GM12878 (cell line): ENCODE measurements around the gene ZNF823. TPM values are rescaled to one million over a fixed set of nuclear protein-coding genes. Genes with fewer than 3 reads are reported as not detected.

ENCODE experiments used
- BACH1 ChIP-seq: fragments of 450-650 bp; IDR thresholded peaks from 2 replicates; pipeline ENCODE4 v1.6.1; 2017; ENCODE audit warnings: mild to moderate bottlenecking, borderline replicate concordance
- CBX3 ChIP-seq: fragments of 200-600 bp; sonication (generic); IDR thresholded peaks from 2 replicates; pipeline ENCODE4 v1.6.1; 2016; ENCODE audit warnings: low read depth, borderline replicate concordance
- CBX5 ChIP-seq: sonication (generic); IDR thresholded peaks from 2 replicates; pipeline ENCODE4 v1.6.1; 2016; ENCODE audit warnings: low read depth, moderate library complexity, mild to moderate bottlenecking, inconsistent platforms
- DPF2 ChIP-seq: fragments of 450-650 bp; IDR thresholded peaks from 2 replicates; pipeline ENCODE4 v1.6.1; 2017; ENCODE audit warnings: mild to moderate bottlenecking
- EED ChIP-seq: sonication (generic); IDR thresholded peaks from 2 replicates; pipeline ENCODE4 v1.6.1; 2016; ENCODE audit warnings: antibody characterized with exemption, low read depth
- IKZF1 ChIP-seq: fragments of 450-650 bp; conservative IDR thresholded peaks from 2 replicates; pipeline ENCODE4 v1.6.1; 2017; ENCODE audit warnings: antibody characterized with exemption, mild to moderate bottlenecking
- IKZF2 ChIP-seq, 2 experiments: fragments of 450-650 bp; IDR thresholded peaks; 2 replicates each; pipeline ENCODE4 v1.6.1; 2017; ENCODE audit warnings: mild to moderate bottlenecking in 2 of 2, moderate library complexity in 2 of 2
- JUNB ChIP-seq: IDR thresholded peaks from 2 replicates; pipeline ENCODE4 v1.6.1; 2016; ENCODE audit warnings: antibody characterized with exemption, mild to moderate bottlenecking
- POLR2AphosphoS5 ChIP-seq: IDR thresholded peaks from 2 replicates; pipeline ENCODE4 v1.6.1; 2011; ENCODE audit warnings: mild to moderate bottlenecking, low read length, inconsistent platforms
- RB1 ChIP-seq: fragments of 450-650 bp; formaldehyde crosslinking; IDR thresholded peaks from 2 replicates; pipeline ENCODE4 v1.6.1; 2017; ENCODE audit warnings: mild to moderate bottlenecking, borderline replicate concordance
- RUNX3 ChIP-seq: IDR thresholded peaks from 2 replicates; pipeline ENCODE4 v1.6.1; 2012; ENCODE audit warnings: low read length, inconsistent platforms
- SIX5 ChIP-seq: IDR thresholded peaks from 2 replicates; pipeline ENCODE4 v1.6.1; 2011; ENCODE audit warnings: mild to moderate bottlenecking, low read depth, low read length, moderate library complexity; ENCODE audit not compliant: severe bottlenecking
- SMAD5 ChIP-seq: IDR thresholded peaks from 2 replicates; pipeline ENCODE4 v1.6.1; 2016; ENCODE audit warnings: antibody characterized with exemption, low read depth
- SMARCA5 ChIP-seq: fragments of 450-650 bp; IDR thresholded peaks from 2 replicates; pipeline ENCODE4 v1.6.1; 2017; ENCODE audit warnings: mild to moderate bottlenecking
- SUZ12 ChIP-seq: fragments of 200-600 bp; sonication (generic); IDR thresholded peaks from one replicate; pipeline ENCODE4 v1.6.1; 2018; ENCODE audit warnings: antibody characterized with exemption, mild to moderate bottlenecking; ENCODE audit not compliant: unreplicated experiment
- YY1 ChIP-seq: IDR thresholded peaks from 2 replicates; pipeline ENCODE4 v1.6.1; 2011; ENCODE audit warnings: low read depth, mild to moderate bottlenecking, low read length
- ZZZ3 ChIP-seq: IDR thresholded peaks from 2 replicates; pipeline ENCODE4 v1.6.1; 2011; ENCODE audit warnings: low read depth; ENCODE audit not compliant: control insufficient read depth, insufficient read length
- polyA plus RNA-seq, 11 experiments: library from polyadenylated mRNA; depleted of rRNA in 4 of 11; unstranded in 6 of 11; stranded (reverse) in 5 of 11; fragments of >200 nt; fragmentation: Nextera tagmentation in 4 of 11; fragmentation: Illumina TruSeq in 1 of 11; extraction: Ambion mirVana in 4 of 11; extraction: Trizol in 1 of 11; gene quantifications; 1 replicate in 1 of 11; 2 replicates in 10 of 11; pipeline versions ENCODE4 v1.2.1 to v1.2.3, GENCODE V29; 2011 to 2016; ENCODE audit warnings: inconsistent platforms in 2 of 11, missing spikeins in 2 of 11, low read depth in 1 of 11
- total RNA-seq, 4 experiments: library from RNA; depleted of rRNA in 3 of 4; stranded (reverse); fragments of >200 nt in 3 of 4; fragmentation: Illumina TruSeq in 1 of 4; extraction: Trizol in 1 of 4; gene quantifications; 2 replicates each; pipeline versions ENCODE4 v1.2.1 to v1.2.3, GENCODE V29; 2013 to 2021
- TF ChIP-seq, protein P1 (sequence below): fragments of 450-650 bp; IDR thresholded peaks from 2 replicates; pipeline ENCODE4 v1.6.1; 2017; ENCODE audit warnings: low read depth, mild to moderate bottlenecking, moderate library complexity
- TF ChIP-seq, protein P2 (sequence below): fragments of 450-650 bp; IDR thresholded peaks from 2 replicates; pipeline ENCODE4 v1.6.1; 2016; ENCODE audit warnings: mild to moderate bottlenecking, moderate library complexity, borderline replicate concordance
- TF ChIP-seq, protein P3 (sequence below): fragments of 450-650 bp; conservative IDR thresholded peaks from 2 replicates; pipeline ENCODE4 v1.6.1; 2017; ENCODE audit warnings: mild to moderate bottlenecking, moderate library complexity

ZNF823 gene
- total and polyA plus RNA-seq, 10 of the 15 experiments (the other 5 are each of a cell fraction or from before 2014, with no cell fraction given), result 3.3 to 8.0 (median 4.5) TPM

DNA sequence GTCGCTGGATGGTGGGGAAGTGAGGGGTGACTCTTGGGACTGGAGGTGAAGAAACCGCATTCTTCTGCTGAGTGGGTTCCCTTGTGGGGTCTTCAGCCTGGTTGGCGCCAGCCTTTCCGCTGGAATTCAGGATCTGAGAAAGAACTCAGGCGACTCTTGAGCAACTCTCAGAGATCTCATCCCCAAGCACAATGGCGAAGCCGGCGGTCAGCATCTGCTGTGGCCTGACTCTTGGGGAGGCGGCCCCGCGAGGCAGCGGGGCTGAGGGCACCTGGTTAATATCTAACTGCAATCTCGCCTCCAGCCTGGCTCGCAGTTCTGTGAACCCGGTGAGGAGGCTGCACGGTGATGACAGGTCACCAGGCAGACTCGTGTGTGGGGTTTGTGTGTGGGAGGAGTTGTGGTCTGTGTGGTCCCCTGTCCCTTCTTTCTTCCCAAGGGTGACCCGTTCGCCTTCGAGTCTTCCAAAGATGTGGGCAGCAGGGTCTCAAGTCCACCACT is 28.9 kb upstream of the ZNF823 start (continued):
- TF ChIP-seq SIX5 (no peak), CBX3 (no peak), SUZ12 (no peak), DPF2 (0 out of 2 replicates have a peak, but pooled peaks have one; percentile 33), IKZF2 (IDR thresholded peaks at IDR 0.05) (peak; percentile 57 to 70; a peak in 2 of 4 replicates), SMARCA5 (0 out of 2 replicates have a peak, but pooled peaks have one; percentile 26), BACH1 (peak; percentile 52; the same call in 1 of the 2 replicates), POLR2AphosphoS5 (peak; percentile 37; the same call in 1 of the 2 replicates), RUNX3 (peak; percentile 74), EED (0 out of 2 replicates have a peak, but pooled peaks have one; percentile 16), RB1 (no peak), CBX5 (no peak), SMAD5 (no peak), IKZF1 (peak; percentile 75), YY1 (peak; percentile 45; the same call in 1 of the 2 replicates), JUNB (no peak), ZZZ3 (no peak)
- TF ChIP-seq, protein P1, sequence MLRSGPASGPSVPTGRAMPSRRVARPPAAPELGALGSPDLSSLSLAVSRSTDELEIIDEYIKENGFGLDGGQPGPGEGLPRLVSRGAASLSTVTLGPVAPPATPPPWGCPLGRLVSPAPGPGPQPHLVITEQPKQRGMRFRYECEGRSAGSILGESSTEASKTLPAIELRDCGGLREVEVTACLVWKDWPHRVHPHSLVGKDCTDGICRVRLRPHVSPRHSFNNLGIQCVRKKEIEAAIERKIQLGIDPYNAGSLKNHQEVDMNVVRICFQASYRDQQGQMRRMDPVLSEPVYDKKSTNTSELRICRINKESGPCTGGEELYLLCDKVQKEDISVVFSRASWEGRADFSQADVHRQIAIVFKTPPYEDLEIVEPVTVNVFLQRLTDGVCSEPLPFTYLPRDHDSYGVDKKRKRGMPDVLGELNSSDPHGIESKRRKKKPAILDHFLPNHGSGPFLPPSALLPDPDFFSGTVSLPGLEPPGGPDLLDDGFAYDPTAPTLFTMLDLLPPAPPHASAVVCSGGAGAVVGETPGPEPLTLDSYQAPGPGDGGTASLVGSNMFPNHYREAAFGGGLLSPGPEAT, result peak; percentile 63; the same call in 1 of the 2 replicates
- TF ChIP-seq, protein P2, sequence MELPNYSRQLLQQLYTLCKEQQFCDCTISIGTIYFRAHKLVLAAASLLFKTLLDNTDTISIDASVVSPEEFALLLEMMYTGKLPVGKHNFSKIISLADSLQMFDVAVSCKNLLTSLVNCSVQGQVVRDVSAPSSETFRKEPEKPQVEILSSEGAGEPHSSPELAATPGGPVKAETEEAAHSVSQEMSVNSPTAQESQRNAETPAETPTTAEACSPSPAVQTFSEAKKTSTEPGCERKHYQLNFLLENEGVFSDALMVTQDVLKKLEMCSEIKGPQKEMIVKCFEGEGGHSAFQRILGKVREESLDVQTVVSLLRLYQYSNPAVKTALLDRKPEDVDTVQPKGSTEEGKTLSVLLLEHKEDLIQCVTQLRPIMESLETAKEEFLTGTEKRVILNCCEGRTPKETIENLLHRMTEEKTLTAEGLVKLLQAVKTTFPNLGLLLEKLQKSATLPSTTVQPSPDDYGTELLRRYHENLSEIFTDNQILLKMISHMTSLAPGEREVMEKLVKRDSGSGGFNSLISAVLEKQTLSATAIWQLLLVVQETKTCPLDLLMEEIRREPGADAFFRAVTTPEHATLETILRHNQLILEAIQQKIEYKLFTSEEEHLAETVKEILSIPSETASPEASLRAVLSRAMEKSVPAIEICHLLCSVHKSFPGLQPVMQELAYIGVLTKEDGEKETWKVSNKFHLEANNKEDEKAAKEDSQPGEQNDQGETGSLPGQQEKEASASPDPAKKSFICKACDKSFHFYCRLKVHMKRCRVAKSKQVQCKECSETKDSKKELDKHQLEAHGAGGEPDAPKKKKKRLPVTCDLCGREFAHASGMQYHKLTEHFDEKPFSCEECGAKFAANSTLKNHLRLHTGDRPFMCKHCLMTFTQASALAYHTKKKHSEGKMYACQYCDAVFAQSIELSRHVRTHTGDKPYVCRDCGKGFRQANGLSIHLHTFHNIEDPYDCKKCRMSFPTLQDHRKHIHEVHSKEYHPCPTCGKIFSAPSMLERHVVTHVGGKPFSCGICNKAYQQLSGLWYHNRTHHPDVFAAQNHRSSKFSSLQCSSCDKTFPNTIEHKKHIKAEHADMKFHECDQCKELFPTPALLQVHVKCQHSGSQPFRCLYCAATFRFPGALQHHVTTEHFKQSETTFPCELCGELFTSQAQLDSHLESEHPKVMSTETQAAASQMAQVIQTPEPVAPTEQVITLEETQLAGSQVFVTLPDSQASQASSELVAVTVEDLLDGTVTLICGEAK, result 0 out of 2 replicates have a peak, but pooled peaks have one; percentile 13
- TF ChIP-seq, protein P3, sequence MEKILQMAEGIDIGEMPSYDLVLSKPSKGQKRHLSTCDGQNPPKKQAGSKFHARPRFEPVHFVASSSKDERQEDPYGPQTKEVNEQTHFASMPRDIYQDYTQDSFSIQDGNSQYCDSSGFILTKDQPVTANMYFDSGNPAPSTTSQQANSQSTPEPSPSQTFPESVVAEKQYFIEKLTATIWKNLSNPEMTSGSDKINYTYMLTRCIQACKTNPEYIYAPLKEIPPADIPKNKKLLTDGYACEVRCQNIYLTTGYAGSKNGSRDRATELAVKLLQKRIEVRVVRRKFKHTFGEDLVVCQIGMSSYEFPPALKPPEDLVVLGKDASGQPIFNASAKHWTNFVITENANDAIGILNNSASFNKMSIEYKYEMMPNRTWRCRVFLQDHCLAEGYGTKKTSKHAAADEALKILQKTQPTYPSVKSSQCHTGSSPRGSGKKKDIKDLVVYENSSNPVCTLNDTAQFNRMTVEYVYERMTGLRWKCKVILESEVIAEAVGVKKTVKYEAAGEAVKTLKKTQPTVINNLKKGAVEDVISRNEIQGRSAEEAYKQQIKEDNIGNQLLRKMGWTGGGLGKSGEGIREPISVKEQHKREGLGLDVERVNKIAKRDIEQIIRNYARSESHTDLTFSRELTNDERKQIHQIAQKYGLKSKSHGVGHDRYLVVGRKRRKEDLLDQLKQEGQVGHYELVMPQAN, result 0 out of 2 replicates have a peak, but pooled peaks have one; percentile 15
